WTC11 (cell line): ENCODE data around the gene PRSS27. TPM values are rescaled to one million over a fixed set of nuclear protein-coding genes. Genes with fewer than 3 reads are reported as not detected.

Source experiments
- ATAC-seq: fragments of 200-7000 bp; cut with Tn5 transposase; 2 replicates; pipeline ENCODE4 v1.10.0; 2021; ENCODE audit warnings: mild to moderate bottlenecking, moderate library complexity
- CTCF ChIA-PET: fragments of 300-600 bp; sonication (Branson Sonifier 250); formaldehyde crosslinking; loops from one replicate; lab custom pipeline; 2021; ENCODE audit warnings: antibody characterized with exemption; lab: Charles Lee
- POLR2A ChIA-PET: fragments of 350-600 bp; sonication (Branson Sonifier 250); formaldehyde crosslinking; loops from one replicate; lab custom pipeline; 2021; ENCODE audit warnings: antibody characterized with exemption; lab: Charles Lee
- DNase-seq: peaks from one replicate; pipeline ENCODE4 v3.0.0; 2021; ENCODE audit warnings: low spot score
- H3K27ac Mint-ChIP-seq: 2 replicates; pipeline ENCODE4 v1.8.0; 2021; ENCODE audit warnings: mixed read lengths
- H3K27me3 Mint-ChIP-seq: 2 replicates; pipeline ENCODE4 v1.8.0; 2021; ENCODE audit warnings: low read depth, mild to moderate bottlenecking, moderate library complexity, mixed read lengths
- H3K36me3 Mint-ChIP-seq: 2 replicates; pipeline ENCODE4 v1.8.0; 2021; ENCODE audit warnings: mixed read lengths
- H3K4me1 Mint-ChIP-seq: 2 replicates; pipeline ENCODE4 v1.8.0; 2022; ENCODE audit warnings: mixed read lengths
- H3K4me3 Mint-ChIP-seq: 2 replicates; pipeline ENCODE4 v1.8.0; 2021; ENCODE audit warnings: mild to moderate bottlenecking, moderate library complexity, mixed read lengths
- H3K9me3 Mint-ChIP-seq: 2 replicates; pipeline ENCODE4 v1.8.0; 2021; ENCODE audit warnings: mixed read lengths
- ESRRA ChIP-seq: sonication (generic); formaldehyde crosslinking; IDR thresholded peaks from 2 replicates; pipeline ENCODE4 v1.8.1; 2022; ENCODE audit warnings: mild to moderate bottlenecking, missing genetic modification reagents, borderline replicate concordance
- ETV6 ChIP-seq: sonication (generic); formaldehyde crosslinking; IDR thresholded peaks from 2 replicates; pipeline ENCODE4 v1.8.1; 2022; ENCODE audit warnings: mild to moderate bottlenecking, missing genetic modification reagents
- FOXJ3 ChIP-seq: sonication (generic); formaldehyde crosslinking; IDR thresholded peaks from 2 replicates; pipeline ENCODE4 v1.9.0; 2021; ENCODE audit warnings: missing genetic modification reagents, mild to moderate bottlenecking, borderline replicate concordance
- GRHL2 ChIP-seq: fragments of 250-450 bp; sonication (Bioruptor Pico); IDR thresholded peaks from 2 replicates; pipeline ENCODE4 v1.8.0; 2022; ENCODE audit warnings: mild to moderate bottlenecking, moderate library complexity; ENCODE audit not compliant: insufficient replicate concordance, severe bottlenecking
- JUN ChIP-seq: sonication (generic); formaldehyde crosslinking; IDR thresholded peaks from 2 replicates; pipeline ENCODE4 v1.8.0; 2023; ENCODE audit warnings: mild to moderate bottlenecking, missing genetic modification reagents
- TP53 ChIP-seq: sonication (generic); formaldehyde crosslinking; IDR thresholded peaks from 2 replicates; pipeline ENCODE4 v1.8.1; 2023; ENCODE audit warnings: mild to moderate bottlenecking, missing genetic modification reagents
- ZNF232 ChIP-seq: sonication (generic); formaldehyde crosslinking; IDR thresholded peaks from 2 replicates; pipeline ENCODE4 v1.8.0; 2022; ENCODE audit warnings: mild to moderate bottlenecking, missing genetic modification reagents
- ZNF423 ChIP-seq: fragments of 250-450 bp; sonication (Bioruptor Pico); IDR thresholded peaks from 2 replicates; pipeline ENCODE4 v2.1.2; 2022; ENCODE audit warnings: mild to moderate bottlenecking, moderate library complexity
- total RNA-seq: library from RNA; stranded (reverse); gene quantifications from 3 replicates; pipeline ENCODE4 v1.2.3, GENCODE V29; 2021
- TF ChIP-seq, protein P1 (sequence below): sonication (generic); formaldehyde crosslinking; IDR thresholded peaks from 2 replicates; pipeline ENCODE4 v1.8.1; 2023; ENCODE audit warnings: mild to moderate bottlenecking, moderate library complexity, missing genetic modification reagents
- TF ChIP-seq, protein P2 (sequence below): sonication (generic); formaldehyde crosslinking; IDR thresholded peaks from 2 replicates; pipeline ENCODE4 v1.8.1; 2023; ENCODE audit warnings: mild to moderate bottlenecking, missing genetic modification reagents
- TF ChIP-seq, protein P3 (sequence below): sonication (generic); formaldehyde crosslinking; IDR thresholded peaks from 2 replicates; pipeline ENCODE4 v1.8.1; 2022; ENCODE audit warnings: mild to moderate bottlenecking, moderate library complexity, missing genetic modification reagents
- TF ChIP-seq, protein P4 (sequence below): sonication (generic); formaldehyde crosslinking; IDR thresholded peaks from 2 replicates; pipeline ENCODE4 v1.8.0; 2022; ENCODE audit warnings: mild to moderate bottlenecking, missing genetic modification reagents
- TF ChIP-seq, protein P5 (sequence below): sonication (generic); formaldehyde crosslinking; IDR thresholded peaks from 2 replicates; pipeline ENCODE4 v1.8.1; 2023; ENCODE audit warnings: mild to moderate bottlenecking, missing genetic modification reagents, moderate library complexity
- TF ChIP-seq, protein P6 (sequence below): sonication (generic); formaldehyde crosslinking; IDR thresholded peaks from 2 replicates; pipeline ENCODE4 v1.8.1; 2022; ENCODE audit warnings: mild to moderate bottlenecking, missing genetic modification reagents, moderate library complexity, borderline replicate concordance
- TF ChIP-seq, protein P7 (sequence below): sonication (generic); formaldehyde crosslinking; IDR thresholded peaks from 2 replicates; pipeline ENCODE4 v1.8.1; 2023; ENCODE audit warnings: mild to moderate bottlenecking, missing genetic modification reagents, borderline replicate concordance

PRSS27 gene
- total RNA-seq, 1 experiment from 2014 or later = 5.1 TPM

DNA sequence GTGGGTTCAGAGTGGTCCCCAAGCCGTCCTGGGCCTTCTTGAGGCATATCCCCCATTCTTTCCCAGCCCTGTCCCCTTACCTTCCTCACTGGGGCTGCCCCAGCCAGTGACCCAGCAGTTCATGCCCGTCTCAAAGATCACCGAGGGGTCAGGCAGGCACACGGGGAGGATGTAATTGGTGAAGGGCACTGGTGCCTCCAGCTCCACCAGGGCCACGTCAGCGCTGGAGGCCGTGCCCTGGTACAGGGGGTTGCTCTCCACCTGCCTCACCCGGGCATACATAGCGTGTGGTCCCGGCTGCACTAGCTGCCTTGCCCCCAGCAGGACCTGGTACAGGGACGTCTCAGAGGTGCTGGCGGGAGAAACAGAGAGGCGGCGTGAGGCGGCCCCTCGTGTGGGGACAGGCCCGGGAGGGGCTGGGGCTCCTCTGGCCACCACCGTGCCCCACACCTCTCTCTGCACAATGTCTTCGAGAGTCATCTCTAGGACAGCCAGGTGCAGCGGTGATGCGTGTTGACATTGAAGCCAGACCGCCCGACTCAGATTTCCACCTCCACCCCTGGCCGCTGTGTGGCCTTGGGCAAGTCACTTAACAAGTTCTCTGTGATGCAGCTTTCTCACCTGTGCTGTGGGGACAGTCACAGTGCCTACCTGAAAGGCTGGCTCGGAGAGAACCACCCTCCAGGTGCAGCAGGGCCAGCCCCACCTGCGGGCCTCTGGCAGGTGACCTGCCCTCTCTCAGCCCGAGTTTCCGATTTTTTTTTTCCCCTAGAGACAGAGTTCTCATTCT, 5.8 kb downstream of the PRSS27 start:
- H3K36me3 Mint-ChIP-seq = no peaks in the 10 kb centered on the region
- peaks cover 6% of the 10 kb centered on the region; the same call in 1 of the 2 replicates for H3K4me1 Mint-ChIP-seq
- POLR2A ChIA-PET = no interaction called here
- no peak for TF ChIP-seq JUN (CRISPR knock-in tag)
- no peak for TF ChIP-seq ZNF232 (CRISPR knock-in tag)
- TF ChIP-seq, protein P1, sequence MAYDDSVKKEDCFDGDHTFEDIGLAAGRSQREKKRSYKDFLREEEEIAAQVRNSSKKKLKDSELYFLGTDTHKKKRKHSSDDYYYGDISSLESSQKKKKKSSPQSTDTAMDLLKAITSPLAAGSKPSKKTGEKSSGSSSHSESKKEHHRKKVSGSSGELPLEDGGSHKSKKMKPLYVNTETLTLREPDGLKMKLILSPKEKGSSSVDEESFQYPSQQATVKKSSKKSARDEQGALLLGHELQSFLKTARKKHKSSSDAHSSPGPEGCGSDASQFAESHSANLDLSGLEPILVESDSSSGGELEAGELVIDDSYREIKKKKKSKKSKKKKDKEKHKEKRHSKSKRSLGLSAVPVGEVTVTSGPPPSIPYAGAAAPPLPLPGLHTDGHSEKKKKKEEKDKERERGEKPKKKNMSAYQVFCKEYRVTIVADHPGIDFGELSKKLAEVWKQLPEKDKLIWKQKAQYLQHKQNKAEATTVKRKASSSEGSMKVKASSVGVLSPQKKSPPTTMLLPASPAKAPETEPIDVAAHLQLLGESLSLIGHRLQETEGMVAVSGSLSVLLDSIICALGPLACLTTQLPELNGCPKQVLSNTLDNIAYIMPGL (CRISPR knock-in tag) = no peak
- no peak for TF ChIP-seq FOXJ3
- no peak for TF ChIP-seq ETV6 (CRISPR knock-in tag)
- TF ChIP-seq, protein P2, sequence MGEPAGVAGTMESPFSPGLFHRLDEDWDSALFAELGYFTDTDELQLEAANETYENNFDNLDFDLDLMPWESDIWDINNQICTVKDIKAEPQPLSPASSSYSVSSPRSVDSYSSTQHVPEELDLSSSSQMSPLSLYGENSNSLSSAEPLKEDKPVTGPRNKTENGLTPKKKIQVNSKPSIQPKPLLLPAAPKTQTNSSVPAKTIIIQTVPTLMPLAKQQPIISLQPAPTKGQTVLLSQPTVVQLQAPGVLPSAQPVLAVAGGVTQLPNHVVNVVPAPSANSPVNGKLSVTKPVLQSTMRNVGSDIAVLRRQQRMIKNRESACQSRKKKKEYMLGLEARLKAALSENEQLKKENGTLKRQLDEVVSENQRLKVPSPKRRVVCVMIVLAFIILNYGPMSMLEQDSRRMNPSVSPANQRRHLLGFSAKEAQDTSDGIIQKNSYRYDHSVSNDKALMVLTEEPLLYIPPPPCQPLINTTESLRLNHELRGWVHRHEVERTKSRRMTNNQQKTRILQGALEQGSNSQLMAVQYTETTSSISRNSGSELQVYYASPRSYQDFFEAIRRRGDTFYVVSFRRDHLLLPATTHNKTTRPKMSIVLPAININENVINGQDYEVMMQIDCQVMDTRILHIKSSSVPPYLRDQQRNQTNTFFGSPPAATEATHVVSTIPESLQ (CRISPR knock-in tag) = no peak
- TF ChIP-seq GRHL2 (CRISPR knock-in tag) = no peak
- no peak for TF ChIP-seq ESRRA
- TF ChIP-seq, protein P3, sequence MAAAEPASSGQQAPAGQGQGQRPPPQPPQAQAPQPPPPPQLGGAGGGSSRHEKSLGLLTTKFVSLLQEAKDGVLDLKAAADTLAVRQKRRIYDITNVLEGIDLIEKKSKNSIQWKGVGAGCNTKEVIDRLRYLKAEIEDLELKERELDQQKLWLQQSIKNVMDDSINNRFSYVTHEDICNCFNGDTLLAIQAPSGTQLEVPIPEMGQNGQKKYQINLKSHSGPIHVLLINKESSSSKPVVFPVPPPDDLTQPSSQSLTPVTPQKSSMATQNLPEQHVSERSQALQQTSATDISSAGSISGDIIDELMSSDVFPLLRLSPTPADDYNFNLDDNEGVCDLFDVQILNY (CRISPR knock-in tag) = no peak
- no peak for TF ChIP-seq TP53 (CRISPR knock-in tag)
- TF ChIP-seq, protein P4, sequence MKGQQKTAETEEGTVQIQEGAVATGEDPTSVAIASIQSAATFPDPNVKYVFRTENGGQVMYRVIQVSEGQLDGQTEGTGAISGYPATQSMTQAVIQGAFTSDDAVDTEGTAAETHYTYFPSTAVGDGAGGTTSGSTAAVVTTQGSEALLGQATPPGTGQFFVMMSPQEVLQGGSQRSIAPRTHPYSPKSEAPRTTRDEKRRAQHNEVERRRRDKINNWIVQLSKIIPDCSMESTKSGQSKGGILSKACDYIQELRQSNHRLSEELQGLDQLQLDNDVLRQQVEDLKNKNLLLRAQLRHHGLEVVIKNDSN (CRISPR knock-in tag) = no peak
- TF ChIP-seq, protein P5, sequence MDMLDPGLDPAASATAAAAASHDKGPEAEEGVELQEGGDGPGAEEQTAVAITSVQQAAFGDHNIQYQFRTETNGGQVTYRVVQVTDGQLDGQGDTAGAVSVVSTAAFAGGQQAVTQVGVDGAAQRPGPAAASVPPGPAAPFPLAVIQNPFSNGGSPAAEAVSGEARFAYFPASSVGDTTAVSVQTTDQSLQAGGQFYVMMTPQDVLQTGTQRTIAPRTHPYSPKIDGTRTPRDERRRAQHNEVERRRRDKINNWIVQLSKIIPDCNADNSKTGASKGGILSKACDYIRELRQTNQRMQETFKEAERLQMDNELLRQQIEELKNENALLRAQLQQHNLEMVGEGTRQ (CRISPR knock-in tag) = no peak
- TF ChIP-seq, protein P6, sequence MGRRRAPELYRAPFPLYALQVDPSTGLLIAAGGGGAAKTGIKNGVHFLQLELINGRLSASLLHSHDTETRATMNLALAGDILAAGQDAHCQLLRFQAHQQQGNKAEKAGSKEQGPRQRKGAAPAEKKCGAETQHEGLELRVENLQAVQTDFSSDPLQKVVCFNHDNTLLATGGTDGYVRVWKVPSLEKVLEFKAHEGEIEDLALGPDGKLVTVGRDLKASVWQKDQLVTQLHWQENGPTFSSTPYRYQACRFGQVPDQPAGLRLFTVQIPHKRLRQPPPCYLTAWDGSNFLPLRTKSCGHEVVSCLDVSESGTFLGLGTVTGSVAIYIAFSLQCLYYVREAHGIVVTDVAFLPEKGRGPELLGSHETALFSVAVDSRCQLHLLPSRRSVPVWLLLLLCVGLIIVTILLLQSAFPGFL (CRISPR knock-in tag) = no peak
- TF ChIP-seq, all 79 proteins: peak for 0
- DNase-seq (no peak), ATAC-seq (no peak)
- no peaks in the 10 kb centered on the region for H3K9me3 Mint-ChIP-seq
- no peak overlapping the region for H3K4me3 Mint-ChIP-seq
- H3K27me3 Mint-ChIP-seq = no peaks in the 10 kb centered on the region
- CTCF ChIA-PET = no interaction called here
- H3K27ac Mint-ChIP-seq = no peak overlapping the region

DNA sequence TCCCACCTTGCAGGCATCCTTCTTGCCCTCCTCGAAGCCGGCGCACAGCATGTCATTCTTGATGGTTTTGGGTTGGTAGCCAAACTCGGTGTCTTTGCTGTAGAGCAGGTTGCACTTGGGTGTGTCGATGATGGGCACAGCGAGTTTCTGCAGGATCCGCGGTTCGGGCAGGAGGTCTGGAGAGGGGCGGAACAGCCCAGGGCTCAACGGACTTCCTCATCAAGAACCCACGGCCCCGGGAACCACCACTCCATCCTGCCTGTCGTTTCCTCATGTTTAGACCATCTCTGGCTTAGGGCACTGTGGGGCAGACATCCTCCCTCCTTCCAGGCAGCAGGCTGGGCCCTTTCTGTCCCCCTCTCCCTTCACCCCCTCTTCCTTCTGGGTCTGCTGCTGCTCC, 6.5 kb downstream of the PRSS27 start:
- Mint-ChIP-seq H3K9me3 (no peaks in the 10 kb centered on the region), H3K36me3 (no peaks in the 10 kb centered on the region), H3K4me3 (no peak overlapping the region), H3K27me3 (no peaks in the 10 kb centered on the region), H3K4me1 (peaks cover 6% of the 10 kb centered on the region; the same call in 1 of the 2 replicates), H3K27ac (no peak overlapping the region)
- TF ChIP-seq ZNF423 (CRISPR knock-in tag) = no peak
- TF ChIP-seq, protein P5 (CRISPR knock-in tag) = no peak
- TF ChIP-seq, protein P7, sequence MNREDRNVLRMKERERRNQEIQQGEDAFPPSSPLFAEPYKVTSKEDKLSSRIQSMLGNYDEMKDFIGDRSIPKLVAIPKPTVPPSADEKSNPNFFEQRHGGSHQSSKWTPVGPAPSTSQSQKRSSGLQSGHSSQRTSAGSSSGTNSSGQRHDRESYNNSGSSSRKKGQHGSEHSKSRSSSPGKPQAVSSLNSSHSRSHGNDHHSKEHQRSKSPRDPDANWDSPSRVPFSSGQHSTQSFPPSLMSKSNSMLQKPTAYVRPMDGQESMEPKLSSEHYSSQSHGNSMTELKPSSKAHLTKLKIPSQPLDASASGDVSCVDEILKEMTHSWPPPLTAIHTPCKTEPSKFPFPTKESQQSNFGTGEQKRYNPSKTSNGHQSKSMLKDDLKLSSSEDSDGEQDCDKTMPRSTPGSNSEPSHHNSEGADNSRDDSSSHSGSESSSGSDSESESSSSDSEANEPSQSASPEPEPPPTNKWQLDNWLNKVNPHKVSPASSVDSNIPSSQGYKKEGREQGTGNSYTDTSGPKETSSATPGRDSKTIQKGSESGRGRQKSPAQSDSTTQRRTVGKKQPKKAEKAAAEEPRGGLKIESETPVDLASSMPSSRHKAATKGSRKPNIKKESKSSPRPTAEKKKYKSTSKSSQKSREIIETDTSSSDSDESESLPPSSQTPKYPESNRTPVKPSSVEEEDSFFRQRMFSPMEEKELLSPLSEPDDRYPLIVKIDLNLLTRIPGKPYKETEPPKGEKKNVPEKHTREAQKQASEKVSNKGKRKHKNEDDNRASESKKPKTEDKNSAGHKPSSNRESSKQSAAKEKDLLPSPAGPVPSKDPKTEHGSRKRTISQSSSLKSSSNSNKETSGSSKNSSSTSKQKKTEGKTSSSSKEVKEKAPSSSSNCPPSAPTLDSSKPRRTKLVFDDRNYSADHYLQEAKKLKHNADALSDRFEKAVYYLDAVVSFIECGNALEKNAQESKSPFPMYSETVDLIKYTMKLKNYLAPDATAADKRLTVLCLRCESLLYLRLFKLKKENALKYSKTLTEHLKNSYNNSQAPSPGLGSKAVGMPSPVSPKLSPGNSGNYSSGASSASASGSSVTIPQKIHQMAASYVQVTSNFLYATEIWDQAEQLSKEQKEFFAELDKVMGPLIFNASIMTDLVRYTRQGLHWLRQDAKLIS (CRISPR knock-in tag) = no peak
- ChIA-PET POLR2A (no interaction called here), CTCF (no interaction called here)
- ATAC-seq (no peak), DNase-seq (no peak)
